Mesendoderm (in vitro differentiated cells): ENCODE results near the gene EVL.

Source experiments
- DNase-seq: peaks from one replicate; pipeline ENCODE4 v3.0.0; 2013
- H2AK5ac ChIP-seq: 2 replicates; pipeline ENCODE4 v1.6.1; 2013; ENCODE audit warnings: low read length, inconsistent platforms
- H2BK120ac ChIP-seq: 2 replicates; pipeline ENCODE4 v1.6.1; 2013; ENCODE audit warnings: low read depth, mild to moderate bottlenecking, low read length, moderate library complexity, mixed read lengths
- H2BK15ac ChIP-seq: replicated peaks from 2 replicates; pipeline ENCODE4 v1.6.1; 2013; ENCODE audit warnings: low read depth, mild to moderate bottlenecking, moderate library complexity
- H2BK5ac ChIP-seq: 2 replicates; pipeline ENCODE4 v1.6.1; 2013; ENCODE audit warnings: low read length, inconsistent platforms
- H3K18ac ChIP-seq: 2 replicates; pipeline ENCODE4 v1.6.1; 2013; ENCODE audit warnings: mild to moderate bottlenecking, low read length, mixed read lengths
- H3K23ac ChIP-seq: one replicate; pipeline ENCODE4 v1.6.1; 2013; ENCODE audit warnings: low read length
- H3K27ac ChIP-seq: 2 replicates; pipeline ENCODE4 v1.5.1; 2013; ENCODE audit warnings: low read depth, mild to moderate bottlenecking, inconsistent platforms, low read length, moderate library complexity
- H3K27me3 ChIP-seq: 2 replicates; pipeline ENCODE4 v1.6.1; 2013; ENCODE audit warnings: low read length, control low read depth, mild to moderate bottlenecking, inconsistent platforms; ENCODE audit not compliant: insufficient read depth, poor library complexity
- H3K36me3 ChIP-seq: 2 replicates; pipeline ENCODE4 v1.6.1; 2013; ENCODE audit warnings: low read length, inconsistent platforms; ENCODE audit not compliant: control insufficient read depth, insufficient read depth
- H3K4ac ChIP-seq: one replicate; pipeline ENCODE4 v1.6.1; 2013; ENCODE audit warnings: low read depth, mild to moderate bottlenecking, low read length, moderate library complexity
- H3K4me1 ChIP-seq: 2 replicates; pipeline ENCODE4 v1.6.1; 2013; ENCODE audit warnings: low read depth, low read length, inconsistent platforms; ENCODE audit not compliant: control insufficient read depth
- H3K4me2 ChIP-seq: 2 replicates; pipeline ENCODE4 v1.6.1; 2013; ENCODE audit warnings: low read length
- H3K4me3 ChIP-seq: 2 replicates; pipeline ENCODE4 v1.5.1; 2013; ENCODE audit warnings: mild to moderate bottlenecking, low read length
- H3K56ac ChIP-seq: one replicate; pipeline ENCODE4 v1.6.1; 2013; ENCODE audit warnings: low read length
- H3K79me1 ChIP-seq: 2 replicates; pipeline ENCODE4 v1.6.1; 2013; ENCODE audit warnings: low read length, inconsistent platforms
- H3K79me2 ChIP-seq: 2 replicates; pipeline ENCODE4 v1.6.1; 2013; ENCODE audit warnings: mild to moderate bottlenecking, low read length; ENCODE audit not compliant: control insufficient read depth, insufficient read depth
- H3K9ac ChIP-seq: 2 replicates; pipeline ENCODE4 v1.6.1; 2013; ENCODE audit warnings: low read length, inconsistent platforms
- H4K5ac ChIP-seq: one replicate; pipeline ENCODE4 v1.6.1; 2013; ENCODE audit warnings: low read length
- H4K8ac ChIP-seq: one replicate; pipeline ENCODE4 v1.6.1; 2013; ENCODE audit warnings: low read depth, mild to moderate bottlenecking, control low read depth, low read length, moderate library complexity
- WGBS: extraction: QIAGEN DNeasy Blood & Tissue Kit; methylation state at CpG from one replicate; pipeline ENCODE4 v1.1.7; 2013; ENCODE audit warnings: low lambda C conversion rate, missing lambda C conversion rate; ENCODE audit not compliant: insufficient coverage; ENCODE audit errors: extremely low coverage; 5-methylcytosine and 5-hydroxymethylcytosine counted together

The EVL gene

GRCh38 chr14:100115726-100116125 is 50.5 kb downstream of the EVL start:
- Histone ChIP-seq H4K5ac (no peak overlapping the region), H3K4ac (no peak overlapping the region), H3K23ac (no peak overlapping the region), H3K79me1 (no peaks in the 10 kb centered on the region), H3K4me2 (no peak overlapping the region), H2BK15ac (no peak overlapping the region), H3K79me2 (no peaks in the 10 kb centered on the region), H3K18ac (no peak overlapping the region), H3K9ac (no peak overlapping the region), H3K27me3 (no peaks in the 10 kb centered on the region), H3K56ac (no peak overlapping the region), H3K27ac (no peak overlapping the region), H2BK120ac (no peak overlapping the region), H3K36me3 (no peaks in the 10 kb centered on the region), H3K4me1 (no peaks in the 10 kb centered on the region), H4K8ac (no peak overlapping the region), H3K4me3 (no peak overlapping the region), H2AK5ac (no peak overlapping the region), H2BK5ac (no peak overlapping the region)
- DNase-seq: no peak
- no CpG with 5 or more reads among the region's 8 CpGs for WGBS

- Histone ChIP-seq H2BK5ac (no peak overlapping the region), H3K79me2 (no peaks in the 10 kb centered on the region), H3K79me1 (no peaks in the 10 kb centered on the region), H3K9ac (no peak overlapping the region), H3K4me3 (no peak overlapping the region), H3K27ac (no peak overlapping the region), H3K23ac (no peak overlapping the region), H4K8ac (no peak overlapping the region), H2BK15ac (no peak overlapping the region), H2AK5ac (no peak overlapping the region), H3K27me3 (no peaks in the 10 kb centered on the region), H2BK120ac (no peak overlapping the region), H3K4me2 (no peak overlapping the region), H3K4me1 (no peaks in the 10 kb centered on the region), H4K5ac (no peak overlapping the region), H3K36me3 (no peaks in the 10 kb centered on the region), H3K56ac (no peak overlapping the region), H3K4ac (no peak overlapping the region), H3K18ac (no peak overlapping the region)
- no CpG with 5 or more reads among the region's 3 CpGs for WGBS
- DNase-seq: no peak
Measured at GRCh38 chr14:100116134-100116533, 50.9 kb downstream of the EVL start.

GRCh38 chr14:100117026-100117425 is 51.8 kb downstream of the EVL start:
- Histone ChIP-seq H3K27ac (no peak overlapping the region), H3K79me1 (no peaks in the 10 kb centered on the region), H3K79me2 (no peaks in the 10 kb centered on the region), H3K4ac (no peak overlapping the region), H3K23ac (no peak overlapping the region), H3K36me3 (no peaks in the 10 kb centered on the region), H2BK15ac (no peak overlapping the region), H3K27me3 (no peaks in the 10 kb centered on the region), H2BK120ac (no peak overlapping the region), H2BK5ac (no peak overlapping the region), H3K56ac (no peak overlapping the region), H3K4me3 (no peak overlapping the region), H3K9ac (no peak overlapping the region), H4K8ac (no peak overlapping the region), H3K4me2 (no peak overlapping the region), H3K18ac (no peak overlapping the region), H3K4me1 (no peaks in the 10 kb centered on the region), H4K5ac (no peak overlapping the region), H2AK5ac (no peak overlapping the region)
- WGBS: no CpG with 5 or more reads among the region's 10 CpGs
- DNase-seq: no peak

- Histone ChIP-seq H2BK5ac (no peak overlapping the region), H3K23ac (no peak overlapping the region), H3K79me1 (no peaks in the 10 kb centered on the region), H4K5ac (no peak overlapping the region), H4K8ac (no peak overlapping the region), H3K27ac (no peak overlapping the region), H3K79me2 (no peaks in the 10 kb centered on the region), H3K4me1 (no peaks in the 10 kb centered on the region), H2BK15ac (no peak overlapping the region), H3K36me3 (no peaks in the 10 kb centered on the region), H3K18ac (no peak overlapping the region), H3K56ac (no peak overlapping the region), H3K4me3 (no peak overlapping the region), H2BK120ac (no peak overlapping the region), H3K27me3 (no peaks in the 10 kb centered on the region), H3K9ac (no peak overlapping the region), H2AK5ac (no peak overlapping the region), H3K4me2 (no peak overlapping the region), H3K4ac (no peak overlapping the region)
- DNase-seq: no peak
- no CpG with 5 or more reads among the region's 14 CpGs for WGBS
Measured at GRCh38 chr14:100117633-100118395, 52.6 kb downstream of the EVL start.

- Histone ChIP-seq H3K79me2 (no peaks in the 10 kb centered on the region), H2BK5ac (no peak overlapping the region), H3K79me1 (no peaks in the 10 kb centered on the region), H4K5ac (no peak overlapping the region), H3K4me1 (no peaks in the 10 kb centered on the region), H2BK120ac (no peak overlapping the region), H3K9ac (no peak overlapping the region), H2AK5ac (no peak overlapping the region), H3K18ac (no peak overlapping the region), H3K56ac (no peak overlapping the region), H3K4ac (no peak overlapping the region), H2BK15ac (no peak overlapping the region), H4K8ac (no peak overlapping the region), H3K27ac (no peak overlapping the region), H3K4me2 (no peak overlapping the region), H3K36me3 (no peaks in the 10 kb centered on the region), H3K27me3 (no peaks in the 10 kb centered on the region), H3K4me3 (no peak overlapping the region), H3K23ac (no peak overlapping the region)
- WGBS: no CpG with 5 or more reads among the region's 7 CpGs
- DNase-seq: no peak
Measured at GRCh38 chr14:100118396-100119011, 53.3 kb downstream of the EVL start.
